K562 (cell line): Measurements from ENCODE around the gene TNK2. TPM values are rescaled to one million over a fixed set of nuclear protein-coding genes. Genes with fewer than 3 reads are reported as not detected.

Experiments
- ARID3A ChIP-seq: IDR thresholded peaks from 2 replicates; pipeline ENCODE4 v1.6.1; 2012; ENCODE audit warnings: low read depth, low read length, improper control_type of control experiment, borderline replicate concordance
- ELF2 ChIP-seq: fragments of 250-450 bp; sonication (Bioruptor Pico); IDR thresholded peaks from 2 replicates; pipeline ENCODE4 v1.5.0; 2021; ENCODE audit warnings: mild to moderate bottlenecking
- HBP1 ChIP-seq: fragments of 450-650 bp; formaldehyde crosslinking; IDR thresholded peaks from 2 replicates; pipeline ENCODE4 v1.4.0; 2022; ENCODE audit warnings: missing genetic modification characterization
- KDM5B ChIP-seq: fragments of 200-600 bp; sonication (generic); IDR thresholded peaks from 2 replicates; pipeline ENCODE4 v1.6.1; 2012; ENCODE audit warnings: low read depth, mild to moderate bottlenecking, moderate library complexity, low read length, control low read depth, inconsistent platforms; ENCODE audit not compliant: insufficient replicate concordance
- MYNN ChIP-seq, 2 experiments: sonication (generic); formaldehyde crosslinking in 1 of 2; IDR thresholded peaks; 2 replicates each; pipeline versions ENCODE4 v1.5.0 to v1.6.1; 2016 to 2020; ENCODE audit warnings: antibody characterized with exemption in 1 of 2, missing genetic modification reagents in 1 of 2
- PHF21A ChIP-seq: fragments of 450-650 bp; IDR thresholded peaks from 2 replicates; pipeline ENCODE4 v1.6.1; 2017; ENCODE audit warnings: low read depth, borderline replicate concordance
- PTTG1 ChIP-seq: fragments of 450-650 bp; IDR thresholded peaks from 2 replicates; pipeline ENCODE4 v1.6.1; 2016; ENCODE audit warnings: low read depth, mild to moderate bottlenecking, missing genetic modification characterization, missing compliant biosample characterization
- SIN3A ChIP-seq, 2 experiments: fragments of 150-350 bp in 1 of 2; IDR thresholded peaks; 2 replicates each; pipeline ENCODE4 v1.6.1; 2011 to 2016; ENCODE audit warnings: borderline replicate concordance in 2 of 2, low read depth in 2 of 2, low read length in 2 of 2, mild to moderate bottlenecking in 2 of 2, moderate library complexity in 2 of 2; ENCODE audit not compliant: control insufficient read depth in 1 of 2
- SUPT5H ChIP-seq: fragments of 450-650 bp; IDR thresholded peaks from 2 replicates; pipeline ENCODE4 v1.6.1; 2016
- TCF3 ChIP-seq: sonication (generic); formaldehyde crosslinking; IDR thresholded peaks from 2 replicates; pipeline ENCODE4 v1.4.0; 2020; ENCODE audit warnings: mild to moderate bottlenecking, missing genetic modification reagents
- YY1 ChIP-seq, 3 experiments: IDR thresholded peaks; 2 replicates each; pipeline ENCODE4 v1.6.1; 2011; ENCODE audit warnings: low read length in 2 of 3, mild to moderate bottlenecking in 2 of 3, moderate library complexity in 2 of 3, borderline replicate concordance in 1 of 3, control low read depth in 1 of 3, low read depth in 1 of 3; ENCODE audit not compliant: insufficient read depth in 3 of 3, insufficient replicate concordance in 2 of 3, control insufficient read depth in 1 of 3, insufficient read length in 1 of 3; ENCODE audit errors: extremely low read depth in 1 of 3
- ZBTB26 ChIP-seq: fragments of 450-650 bp; formaldehyde crosslinking; IDR thresholded peaks from 2 replicates; pipeline ENCODE4 v1.4.0; 2022; ENCODE audit warnings: missing genetic modification characterization
- ZNF311 ChIP-seq: fragments of 250-450 bp; sonication (Bioruptor Pico); IDR thresholded peaks from 2 replicates; pipeline ENCODE4 v1.4.0; 2020; ENCODE audit warnings: mild to moderate bottlenecking, moderate library complexity
- ZNF584 ChIP-seq: fragments of 200-800 bp; sonication (Bioruptor generic); IDR thresholded peaks from 2 replicates; pipeline ENCODE4 v1.6.1; 2016; ENCODE audit warnings: low read depth, mild to moderate bottlenecking, missing genetic modification characterization, missing compliant biosample characterization
- ZNF609 ChIP-seq: sonication (generic); formaldehyde crosslinking; IDR thresholded peaks from 2 replicates; pipeline ENCODE4 v1.8.1; 2023; ENCODE audit warnings: missing genetic modification reagents, mild to moderate bottlenecking, borderline replicate concordance
- ZNF717 ChIP-seq: fragments of 250-450 bp; sonication (Bioruptor Pico); IDR thresholded peaks from 2 replicates; pipeline ENCODE4 v1.5.0; 2021
- polyA plus RNA-seq, 8 experiments: library from polyadenylated mRNA; depleted of rRNA in 4 of 8; stranded (reverse) in 5 of 8; unstranded in 3 of 8; fragments of >200 nt; fragmentation: Nextera tagmentation in 2 of 8; fragmentation: Illumina TruSeq in 1 of 8; extraction: Ambion mirVana in 2 of 8; extraction: Trizol in 1 of 8; gene quantifications; 2 replicates each; pipeline versions ENCODE4 v1.2.1 to v1.2.3, GENCODE V29; 2011 to 2014; ENCODE audit warnings: inconsistent platforms in 1 of 8, missing spikeins in 1 of 8
- total RNA-seq, 7 experiments: library from RNA; depleted of rRNA in 6 of 7; stranded (reverse); fragments of >200 nt in 6 of 7; fragmentation: Illumina TruSeq in 2 of 7; extraction: Trizol in 2 of 7; gene quantifications; 2 replicates each; pipeline versions ENCODE4 v1.2.1 to v1.2.3, GENCODE V29; 2011 to 2021; ENCODE audit warnings: low replicate concordance in 1 of 7

Gene TNK2
- total and polyA plus RNA-seq, 9 of the 15 experiments (the other 6 are each of a cell fraction or from before 2014, with no cell fraction given), result 0.03 to 33.8 (median 6.5) TPM

GRCh38 chr3:195914648-195915473 is 6.5 kb upstream of the TNK2 start (continued):
- TF ChIP-seq HBP1 (CRISPR knock-in tag), result no peak
- TF ChIP-seq ELF2 (CRISPR knock-in tag), result no peak
- TF ChIP-seq TCF3, result no peak
- TF ChIP-seq ZBTB26 (CRISPR knock-in tag), result no peak
- no peak for TF ChIP-seq PTTG1 (tag)
- TF ChIP-seq KDM5B, result no peak
- TF ChIP-seq ZNF609 (CRISPR knock-in tag), result no peak
- TF ChIP-seq ZNF717 (CRISPR knock-in tag), result no peak
- no peak for TF ChIP-seq ARID3A
- no peak for TF ChIP-seq SUPT5H
- TF ChIP-seq YY1 (IDR thresholded peaks at IDR 0.05; ENCODE audit: borderline replicate concordance in 1 of 3, control insufficient read depth in 1 of 3, extremely low read depth in 1 of 3, insufficient read depth in 3 of 3, insufficient read length in 1 of 3, insufficient replicate concordance in 2 of 3, low read depth in 1 of 3, low read length in 2 of 3), result peak in 2 of 3 experiments; percentile 44 to 65
- TF ChIP-seq MYNN (IDR thresholded peaks at IDR 0.05), result peak; percentile 66; the same call in 1 of the 2 replicates
- TF ChIP-seq MYNN (CRISPR knock-in tag; IDR thresholded peaks at IDR 0.05), result no peak
- peak; percentile 67; the same call in 1 of the 2 replicates for TF ChIP-seq PHF21A
- TF ChIP-seq SIN3A (IDR thresholded peaks at IDR 0.05; ENCODE audit: borderline replicate concordance in 2 of 2, control insufficient read depth in 1 of 2, low read depth in 2 of 2, low read length in 2 of 2), result no peak
- no peak for TF ChIP-seq ZNF584
- no peak for TF ChIP-seq ZNF311 (CRISPR knock-in tag)
